ENCODE measurements around the gene AP1S3.

AP1S3 gene

DNA sequence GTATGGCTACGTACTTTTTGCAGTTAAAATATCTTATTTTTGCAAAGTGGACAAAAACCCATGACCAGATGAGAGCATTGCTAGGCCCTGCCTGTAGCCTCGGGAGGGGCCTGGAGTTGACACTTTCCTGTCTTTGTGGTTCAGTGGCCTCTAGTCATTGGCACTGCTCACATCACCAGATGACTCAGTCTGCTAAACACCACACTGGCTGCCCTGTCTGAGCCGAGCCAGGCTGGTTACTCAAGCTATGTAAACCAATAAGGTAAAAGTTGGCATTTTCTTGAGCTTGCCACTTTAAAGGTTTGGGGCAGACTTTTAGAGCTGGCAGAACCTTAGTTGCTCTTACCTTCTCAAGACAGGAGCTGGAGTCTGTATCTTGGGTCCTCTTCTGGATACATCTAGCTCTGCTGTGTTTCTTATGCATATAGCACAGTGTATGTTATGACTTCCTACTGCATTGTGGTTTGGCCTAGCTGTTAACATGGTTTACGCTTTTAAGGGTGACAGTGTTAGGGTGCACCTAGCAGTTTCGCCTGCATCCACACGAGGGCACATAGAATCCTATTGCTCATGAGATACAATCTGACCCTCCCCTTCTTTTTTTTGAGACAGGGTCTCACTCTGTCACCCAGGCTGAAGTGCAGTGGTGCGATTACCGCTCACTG lies 76.4 kb downstream of the AP1S3 start:
- DNase-seq (ENCODE audit: low read depth, low spot score) = no peak

DNA sequence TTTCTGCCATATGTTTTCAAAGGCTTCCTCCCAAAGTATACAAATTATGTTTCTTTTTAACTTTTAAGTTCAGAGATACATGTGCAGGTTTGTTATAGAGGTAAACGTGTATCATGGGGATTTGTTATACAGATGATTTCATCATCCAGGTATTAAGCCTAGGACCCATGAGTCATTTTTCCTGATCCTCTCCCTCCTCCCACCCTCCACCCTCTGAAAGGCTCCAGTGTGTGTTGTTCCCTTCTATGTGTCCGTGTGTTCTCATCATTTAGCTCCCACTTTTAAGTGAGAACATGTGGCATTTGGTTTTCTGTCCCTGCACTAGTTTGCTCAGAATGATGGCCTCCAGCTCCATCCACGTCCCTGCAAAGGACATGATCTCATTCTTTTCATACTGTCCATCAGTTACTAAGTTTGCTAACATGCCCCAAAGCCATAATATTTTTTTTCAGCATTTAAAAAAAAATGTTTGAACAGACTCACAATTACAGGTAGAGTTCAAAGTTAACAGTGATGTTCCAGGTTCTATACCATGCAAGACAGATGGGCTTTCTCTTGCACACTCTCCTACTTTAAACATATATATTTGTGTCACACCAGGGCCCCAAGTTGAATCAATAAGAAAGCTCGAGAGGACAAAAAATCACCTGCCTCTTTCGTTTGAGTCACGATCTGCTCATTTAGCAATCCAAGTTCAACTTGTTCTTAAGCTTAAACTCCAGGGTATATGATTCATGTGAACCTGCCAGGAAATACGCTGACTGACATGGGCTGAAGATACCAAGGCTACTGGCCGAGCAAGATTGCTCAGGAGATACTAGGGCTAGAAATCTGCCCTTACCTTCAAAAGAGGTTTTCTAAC lies 77.6 kb downstream of the AP1S3 start:
- DNase-seq (ENCODE audit: low read depth, low spot score) = no peak

DNA sequence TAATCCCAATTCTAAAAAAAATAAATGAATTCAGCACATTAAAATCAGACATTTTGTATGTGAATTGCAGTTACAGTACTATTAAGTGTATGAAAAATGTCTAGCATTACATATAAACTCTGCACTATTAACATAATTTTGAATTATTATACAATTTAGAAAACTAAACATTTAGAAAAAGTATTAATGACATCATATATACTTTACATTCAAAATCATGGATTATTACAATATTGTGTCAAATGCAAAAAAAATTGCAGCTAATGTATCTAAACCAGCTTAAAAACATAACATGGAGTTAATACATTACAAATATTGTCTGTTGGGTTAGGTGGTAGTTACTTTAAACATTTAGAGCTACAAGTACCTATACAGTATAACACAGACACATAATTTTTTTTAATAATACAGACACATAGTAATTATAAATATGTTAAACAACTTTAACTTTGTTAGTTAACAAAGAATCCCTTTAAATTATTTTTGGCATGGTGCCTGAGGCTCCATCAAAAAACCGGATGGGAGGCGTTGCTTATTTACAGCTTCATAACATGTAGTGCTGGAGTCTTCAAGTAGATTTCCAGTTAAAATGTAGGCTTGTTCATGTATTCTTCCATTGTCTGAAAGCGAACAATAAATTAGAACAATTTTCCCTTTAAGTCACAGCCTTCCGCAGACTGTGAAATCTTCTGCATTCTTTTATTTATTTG lies 79.1 kb downstream of the AP1S3 start:
- DNase-seq (ENCODE audit: low read depth, low spot score) = no peak

DNA sequence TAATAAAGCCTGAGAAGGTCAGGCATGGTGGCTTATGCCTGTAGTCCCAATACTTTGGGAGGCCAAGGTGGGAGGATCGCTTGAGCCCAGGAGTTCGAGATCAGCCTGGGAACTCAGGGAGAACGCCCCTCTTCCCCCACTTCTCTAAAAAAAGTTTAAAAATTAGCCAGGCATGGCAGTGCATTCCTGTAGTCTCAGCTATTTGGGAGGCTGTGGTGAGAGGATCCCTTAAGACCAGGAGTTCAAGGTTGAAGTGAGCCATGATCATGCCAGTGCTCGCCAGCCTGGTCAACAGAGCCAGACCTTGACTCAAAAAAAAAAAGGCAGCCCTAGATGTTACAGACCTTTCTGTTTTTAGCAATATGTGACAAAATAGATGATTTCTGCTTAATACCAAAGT lies 83.4 kb downstream of the AP1S3 start:
- no peak for DNase-seq (ENCODE audit: low read depth, low spot score)

DNA sequence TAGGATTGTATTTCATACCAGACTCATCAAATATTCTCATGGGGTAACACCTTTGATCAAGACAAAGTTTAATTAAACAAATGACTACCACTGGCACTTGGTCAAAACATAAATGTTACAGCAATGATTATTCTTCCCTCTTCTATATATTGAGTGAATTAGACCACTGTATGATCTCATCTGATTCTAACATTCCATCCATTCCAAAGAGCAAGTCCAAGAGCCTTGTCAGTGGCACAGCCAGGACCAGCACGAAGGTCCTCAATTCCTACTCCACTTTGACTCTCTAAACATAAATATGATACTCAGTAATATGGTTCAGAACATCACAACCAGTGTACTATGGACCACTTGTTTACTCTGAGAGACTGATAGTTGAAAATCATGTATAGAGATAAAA lies 86.4 kb downstream of the AP1S3 start:
- no peak for DNase-seq (ENCODE audit: low read depth, low spot score)

DNA sequence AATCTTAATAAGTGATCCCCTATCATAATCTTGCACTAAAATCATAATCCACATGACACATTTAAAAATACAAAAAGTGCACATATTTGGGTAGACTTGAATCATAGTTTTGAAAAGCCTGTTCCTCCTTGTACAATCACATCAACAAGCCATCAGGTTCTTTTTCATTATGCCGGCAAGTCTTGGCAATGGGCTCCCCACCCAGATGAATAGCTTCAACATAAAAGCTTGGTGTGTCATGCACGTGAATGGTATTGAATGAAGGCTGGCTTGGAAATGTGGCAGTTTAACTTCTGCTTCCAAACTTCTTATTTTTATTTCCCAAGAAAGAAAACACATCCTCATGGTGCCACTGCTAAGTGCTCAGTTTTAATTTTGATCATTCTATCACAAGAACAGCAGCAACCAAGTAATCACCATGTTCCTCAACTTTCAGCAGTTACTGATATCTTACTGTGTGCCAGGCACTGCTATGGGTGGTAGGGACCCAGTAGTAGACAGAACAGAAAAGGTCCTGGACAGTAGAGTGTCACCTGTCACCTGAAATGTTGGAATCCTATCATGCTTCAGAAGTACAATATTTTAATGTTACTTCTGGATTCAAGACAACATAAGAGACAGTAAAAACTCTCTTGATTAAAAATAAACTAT lies 89.9 kb downstream of the AP1S3 start:
- DNase-seq (ENCODE audit: low read depth, low spot score) = no peak

DNA sequence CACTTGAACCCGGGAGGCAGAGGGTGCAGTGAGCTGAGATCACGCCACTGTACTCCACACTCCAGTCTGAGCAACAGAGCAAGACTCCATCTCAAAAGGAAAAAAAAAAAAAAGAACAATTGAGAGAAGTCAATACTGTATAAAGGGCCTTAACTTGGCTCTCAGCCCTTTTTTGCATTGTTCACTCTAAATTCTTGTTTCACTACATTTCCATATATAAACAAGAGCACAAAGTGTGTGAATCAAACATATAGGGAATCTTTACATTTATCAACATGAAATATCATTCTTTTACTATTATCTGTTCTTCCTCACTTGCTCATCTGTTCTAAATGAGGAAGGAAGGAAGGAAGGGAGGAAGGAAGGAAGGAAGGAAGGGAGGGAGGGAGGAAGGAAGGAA lies 90.8 kb downstream of the AP1S3 start:
- no peak for DNase-seq (ENCODE audit: low read depth, low spot score)

DNA sequence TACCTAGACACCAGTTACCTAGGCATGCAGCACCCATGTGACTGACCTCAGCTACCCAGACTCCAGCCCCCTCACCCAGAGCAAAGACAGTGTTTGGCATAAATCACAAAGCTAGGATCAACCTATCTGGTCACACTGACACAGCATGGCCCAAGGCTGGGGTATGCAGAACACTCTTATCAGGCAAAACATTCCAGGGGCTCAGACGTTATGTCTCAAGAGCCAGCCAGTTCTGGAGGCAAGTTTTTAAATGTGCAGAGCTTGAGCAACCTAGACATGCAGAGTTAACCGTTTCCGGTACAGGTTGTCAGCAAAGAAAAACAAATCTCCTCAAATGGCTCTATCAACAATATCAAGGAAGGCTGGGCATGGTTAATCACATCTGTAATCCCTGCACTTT lies 92.8 kb downstream of the AP1S3 start:
- DNase-seq (ENCODE audit: low read depth, low spot score) = no peak

DNA sequence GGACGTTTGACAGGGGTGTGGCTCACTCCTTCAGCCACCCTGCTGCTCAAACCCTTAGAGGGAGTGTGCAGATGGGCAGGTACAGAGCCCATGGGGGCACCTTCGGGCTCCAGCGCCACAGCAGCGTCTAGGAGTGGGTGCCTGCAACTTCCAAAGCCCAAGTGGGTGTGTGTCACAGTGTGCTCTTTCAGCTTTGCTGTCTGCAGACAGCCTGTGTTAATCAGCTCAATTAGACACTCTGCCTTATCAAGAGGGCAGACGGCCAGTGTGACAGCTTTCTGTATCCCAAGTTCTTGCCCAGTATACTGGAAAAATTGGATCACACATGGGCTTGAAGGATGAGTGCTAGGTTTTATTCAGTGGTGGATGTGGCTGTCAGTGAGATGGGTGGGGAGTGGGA lies 96.7 kb downstream of the AP1S3 start:
- no peak for DNase-seq (ENCODE audit: low read depth, low spot score)

DNA sequence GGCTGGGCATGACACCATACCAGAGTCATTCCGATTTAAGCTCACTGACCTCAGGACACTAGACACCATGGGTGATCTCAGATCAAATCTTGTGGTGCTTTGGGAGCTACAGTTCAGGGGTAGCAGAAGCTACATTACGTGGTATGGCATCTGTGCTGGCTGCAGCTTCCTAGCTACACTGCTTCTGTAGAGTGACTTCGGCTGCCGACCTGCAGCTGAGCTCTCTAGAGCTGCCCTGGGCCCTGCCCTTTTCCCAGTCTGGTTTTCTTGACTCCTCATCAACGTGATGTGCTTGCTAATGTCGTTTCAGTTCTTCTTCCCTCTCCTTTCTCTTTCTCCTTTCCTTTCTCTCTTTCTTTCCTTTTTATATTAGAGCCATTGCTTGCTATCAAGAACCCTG lies 100.2 kb downstream of the AP1S3 start:
- DNase-seq (ENCODE audit: low read depth, low spot score) = no peak

DNA sequence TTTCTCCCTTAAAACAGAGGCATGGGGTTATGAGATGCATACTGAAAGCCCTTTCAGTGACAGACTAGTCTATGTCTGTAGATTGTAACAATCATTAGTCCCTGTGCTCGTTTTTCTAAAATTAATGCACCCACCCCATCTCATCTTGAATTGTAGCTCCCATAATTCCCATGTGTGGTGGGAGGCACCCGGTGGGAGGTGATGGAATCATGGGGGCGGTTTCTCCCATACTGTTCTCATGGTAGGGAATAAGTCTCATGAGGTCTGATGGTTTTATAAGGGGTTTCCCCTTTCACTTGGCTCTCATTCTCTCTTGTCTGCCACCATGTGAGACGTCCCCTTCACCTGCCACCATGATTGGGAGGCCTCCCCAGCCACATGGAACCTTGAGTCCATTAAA lies 100.9 kb downstream of the AP1S3 start:
- DNase-seq (ENCODE audit: low read depth, low spot score) = no peak

DNA sequence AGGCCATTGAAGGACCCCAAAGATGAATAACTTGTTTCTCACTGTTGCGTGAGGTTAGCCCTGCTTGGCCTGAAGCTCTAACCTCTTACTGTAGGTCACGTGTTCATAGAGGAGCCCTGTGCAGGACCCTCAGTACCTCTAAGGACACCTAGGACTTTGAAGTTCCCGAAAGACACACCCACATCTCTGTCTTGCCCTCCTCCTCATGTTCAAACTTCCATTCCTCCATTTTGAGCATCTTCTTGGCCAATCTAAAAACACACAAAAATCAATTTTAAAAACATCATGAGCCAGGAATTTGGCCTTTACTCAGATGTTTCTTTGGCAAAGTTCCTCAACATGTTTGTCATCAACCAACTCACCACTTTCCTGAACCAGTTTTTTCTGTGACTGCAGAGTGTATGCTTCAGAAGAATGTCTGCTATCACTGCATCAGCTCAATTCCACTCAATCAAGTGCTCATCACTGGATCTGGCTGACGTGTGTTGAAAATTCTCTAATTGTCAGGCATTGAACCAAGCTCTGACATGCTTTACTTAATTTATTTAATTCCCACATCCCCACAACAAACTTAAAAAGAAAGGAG lies 101.6 kb downstream of the AP1S3 start:
- no peak for DNase-seq (ENCODE audit: low read depth, low spot score)

DNA sequence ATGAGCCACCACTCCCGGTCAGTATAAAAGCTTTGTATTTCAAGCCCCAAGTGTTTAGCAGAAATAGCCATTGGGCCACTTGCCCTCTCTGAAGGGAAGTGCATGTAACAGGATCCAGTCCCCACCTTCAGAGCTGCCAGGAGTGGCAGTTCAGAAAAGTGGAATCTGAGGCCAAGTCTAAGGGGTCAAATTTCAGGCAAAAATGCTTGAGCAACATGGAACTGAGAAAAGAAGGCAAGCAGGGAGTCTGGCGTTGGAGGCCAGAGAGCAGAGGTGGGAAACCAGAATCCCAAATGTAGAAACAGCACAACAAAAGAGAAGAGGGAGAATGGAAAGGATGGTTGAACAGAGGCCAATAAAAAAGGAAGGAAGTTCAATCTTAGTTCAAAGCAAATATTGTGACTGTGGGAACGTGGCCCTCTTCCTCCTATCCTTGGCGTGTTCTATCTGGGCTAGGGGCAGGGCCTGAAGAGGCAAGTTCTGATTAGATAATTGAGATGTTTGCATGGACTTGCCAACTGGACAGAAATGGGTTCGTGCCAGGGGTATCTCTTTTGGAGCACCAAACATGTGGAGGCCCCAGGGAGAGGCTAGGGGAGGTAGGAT lies 102.2 kb downstream of the AP1S3 start:
- DNase-seq (ENCODE audit: low read depth, low spot score) = no peak

DNA sequence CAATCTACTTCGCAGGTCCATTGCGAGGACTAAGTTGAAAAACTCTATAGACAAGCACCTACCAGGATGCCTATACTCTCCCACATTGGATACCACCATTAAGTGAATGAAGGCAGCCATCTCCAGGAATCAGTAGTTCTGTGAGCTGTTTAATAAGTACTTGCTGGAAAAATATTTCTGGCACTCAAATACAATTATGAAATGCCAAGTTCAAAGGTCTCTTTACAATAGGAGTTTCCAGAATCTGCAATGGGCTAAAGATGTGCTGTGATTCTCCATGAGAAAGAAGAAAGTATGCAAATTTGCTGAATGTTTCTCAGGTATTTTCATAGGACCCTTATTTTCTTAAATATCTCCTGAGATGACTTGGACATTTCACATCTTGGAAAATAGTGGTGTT lies 103.0 kb downstream of the AP1S3 start:
- DNase-seq (ENCODE audit: low read depth, low spot score) = no peak

DNA sequence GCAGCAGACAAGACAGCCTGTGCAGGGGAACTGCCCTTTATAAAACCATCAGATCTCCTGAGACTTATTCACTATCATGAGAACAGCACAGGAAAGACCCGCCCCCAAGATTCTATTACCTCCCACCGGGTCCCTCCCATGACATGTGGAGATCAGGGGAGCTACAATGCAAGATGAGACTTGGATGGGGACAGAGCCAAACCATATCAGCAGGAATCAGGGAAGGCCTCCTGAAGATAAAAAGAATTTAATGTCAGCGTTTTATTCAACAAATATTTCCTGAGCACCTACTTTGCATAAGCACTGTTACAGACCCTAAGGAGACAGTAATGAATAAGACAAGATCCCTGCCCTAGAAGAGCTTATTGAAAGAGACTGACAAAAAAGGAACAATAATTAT lies 105.0 kb downstream of the AP1S3 start:
- no peak for DNase-seq (ENCODE audit: low read depth, low spot score)

DNA sequence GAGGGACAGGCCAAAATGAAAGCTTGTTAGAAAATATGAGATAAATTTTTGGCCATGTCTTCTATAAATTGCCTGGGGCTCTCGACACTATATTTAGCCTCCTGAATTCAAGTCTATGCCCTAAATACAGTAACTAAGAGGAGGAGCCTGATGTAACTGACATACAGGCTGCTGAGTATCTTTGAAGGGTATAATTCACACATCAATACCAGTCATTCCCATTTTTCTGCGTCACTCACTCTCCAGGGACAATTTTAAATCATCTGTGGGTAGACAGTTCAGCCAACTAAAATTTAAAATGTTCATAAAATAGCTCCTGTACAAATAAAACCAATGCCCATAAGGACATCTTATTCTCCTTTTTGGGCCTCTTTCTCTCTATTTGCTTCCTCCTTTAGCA lies 105.9 kb downstream of the AP1S3 start:
- DNase-seq (ENCODE audit: low read depth, low spot score) = no peak

DNA sequence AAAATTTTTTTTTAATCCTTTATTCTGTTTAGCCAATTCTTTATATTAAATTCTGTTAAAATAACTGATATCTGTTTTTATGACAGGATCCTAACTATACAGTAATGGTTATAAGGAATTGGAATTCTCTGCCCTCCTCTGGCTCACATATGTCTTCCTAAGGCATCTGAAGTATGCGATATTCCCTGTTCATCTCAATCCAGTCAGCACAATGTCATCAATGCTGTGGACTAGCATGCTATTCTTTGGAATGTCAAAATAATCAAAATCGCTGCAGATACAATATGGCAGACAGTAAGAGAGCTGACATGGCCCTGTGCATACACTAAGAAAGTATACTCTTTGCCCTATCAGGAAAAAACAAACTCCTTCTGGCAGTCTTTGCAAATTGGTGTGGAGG lies 107.6 kb downstream of the AP1S3 start:
- DNase-seq (ENCODE audit: low read depth, low spot score) = no peak

DNA sequence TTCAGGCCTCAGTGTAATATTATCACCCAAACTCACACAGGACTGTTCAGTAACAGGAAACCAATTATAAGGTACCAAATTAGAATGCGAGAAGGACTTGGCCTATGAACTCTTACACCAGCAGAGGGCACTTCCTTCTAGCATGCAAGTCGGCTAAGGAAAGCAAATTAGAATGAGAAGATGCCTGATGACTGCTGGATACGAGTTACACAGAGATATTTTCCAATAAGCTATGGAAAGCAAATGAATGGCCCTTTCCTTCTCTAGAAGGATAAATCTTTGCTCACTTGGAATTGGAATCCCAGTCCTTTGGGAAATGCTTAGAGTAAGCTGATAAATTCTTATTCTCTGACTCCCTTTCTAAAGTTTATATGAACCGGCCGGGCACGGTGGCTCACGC lies 109.8 kb downstream of the AP1S3 start:
- no peak for DNase-seq (ENCODE audit: low read depth, low spot score)

DNA sequence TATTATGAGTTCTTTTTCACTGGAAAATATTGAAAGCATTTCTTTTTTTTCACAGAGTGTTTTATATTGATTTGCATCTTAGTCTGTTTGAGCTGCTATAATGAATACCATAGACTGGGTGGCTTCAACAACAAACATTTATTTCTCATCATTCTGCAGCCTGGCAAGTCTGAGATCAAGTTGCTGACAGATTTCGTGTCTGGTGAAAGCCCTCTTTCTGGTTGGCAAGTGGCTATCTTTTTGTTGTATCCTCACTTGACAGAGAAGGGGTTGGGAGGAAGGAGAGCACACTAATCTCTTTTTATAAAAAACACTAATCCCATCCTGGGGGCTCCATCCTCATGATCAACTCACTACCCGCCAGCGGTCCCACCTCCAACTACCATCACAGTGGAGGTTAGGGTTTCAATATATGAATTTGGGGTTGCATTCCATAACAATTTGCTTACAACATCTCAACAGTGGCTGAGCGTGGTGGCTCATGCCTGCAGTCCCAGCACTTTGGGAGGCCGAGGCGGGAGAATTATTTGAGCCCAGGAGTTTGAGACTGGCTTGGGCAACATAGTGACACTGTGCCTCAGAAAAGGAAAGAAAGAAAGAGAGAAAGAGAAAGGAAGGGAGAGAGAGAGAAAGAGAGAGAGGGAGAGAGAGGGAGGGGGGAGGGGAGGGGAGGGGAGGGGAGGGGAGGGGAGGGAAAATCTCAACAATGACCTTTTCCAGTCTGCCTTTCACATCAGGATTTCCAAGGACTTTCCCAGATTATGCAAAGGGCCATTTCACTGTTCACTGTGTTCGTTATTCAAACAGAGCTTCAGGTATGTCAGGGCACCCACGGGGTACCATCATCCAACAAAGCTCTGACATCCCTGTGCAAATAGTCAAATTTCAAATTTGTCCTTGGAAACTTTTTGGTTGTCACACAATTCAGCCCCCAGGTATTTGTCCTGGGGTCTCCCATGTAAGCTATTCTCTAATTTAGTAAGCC lies 111.1 kb downstream of the AP1S3 start:
- DNase-seq (ENCODE audit: low read depth, low spot score) = no peak

DNA sequence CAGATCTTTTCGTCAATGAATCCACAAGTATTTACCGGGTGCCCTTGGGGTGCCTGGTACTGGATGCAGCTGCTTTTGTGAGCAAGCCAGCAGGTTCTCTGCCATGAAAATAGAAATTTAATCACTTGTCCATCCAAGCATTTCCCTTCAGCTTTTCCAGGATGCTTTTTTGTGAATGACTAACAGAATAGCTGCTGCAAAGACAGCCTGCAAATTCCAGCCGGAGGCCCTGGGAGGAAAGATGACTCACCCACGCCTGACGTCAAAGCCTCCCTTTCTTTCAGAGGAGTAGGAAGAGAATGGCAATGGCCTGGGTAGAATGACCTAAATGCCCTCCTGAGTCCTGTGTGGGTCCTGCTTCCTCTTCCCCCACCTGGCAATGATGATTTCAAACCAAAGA lies 111.9 kb downstream of the AP1S3 start:
- no peak for DNase-seq (ENCODE audit: low read depth, low spot score)
